ENCODE measurements around the gene FYTTD1.

Gene FYTTD1

DNA sequence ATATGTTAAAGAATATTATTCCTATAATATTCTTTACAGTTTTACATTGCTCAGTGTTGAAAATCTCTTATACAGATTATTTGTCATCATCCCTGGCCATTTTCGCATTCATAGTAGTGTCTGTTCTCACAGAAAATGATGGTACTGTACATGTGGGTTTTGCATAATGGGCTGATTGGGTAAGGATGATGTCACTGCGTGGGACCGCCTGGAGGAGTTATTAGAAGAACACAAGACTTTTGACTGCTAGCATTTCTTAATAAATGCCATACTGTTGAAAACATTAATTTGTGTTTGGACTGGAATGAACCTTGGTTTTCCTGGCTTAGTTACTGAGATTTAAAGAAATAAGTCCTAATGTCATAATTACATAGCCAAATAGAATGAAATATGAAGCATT, 61.7 kb downstream of the FYTTD1 start:
- peak in 1 of 2 experiments; percentile 23 for DNase-seq (ENCODE audit: low read depth in 1 of 2, low spot score in 1 of 2)
- TF ChIP-seq, protein P1, sequence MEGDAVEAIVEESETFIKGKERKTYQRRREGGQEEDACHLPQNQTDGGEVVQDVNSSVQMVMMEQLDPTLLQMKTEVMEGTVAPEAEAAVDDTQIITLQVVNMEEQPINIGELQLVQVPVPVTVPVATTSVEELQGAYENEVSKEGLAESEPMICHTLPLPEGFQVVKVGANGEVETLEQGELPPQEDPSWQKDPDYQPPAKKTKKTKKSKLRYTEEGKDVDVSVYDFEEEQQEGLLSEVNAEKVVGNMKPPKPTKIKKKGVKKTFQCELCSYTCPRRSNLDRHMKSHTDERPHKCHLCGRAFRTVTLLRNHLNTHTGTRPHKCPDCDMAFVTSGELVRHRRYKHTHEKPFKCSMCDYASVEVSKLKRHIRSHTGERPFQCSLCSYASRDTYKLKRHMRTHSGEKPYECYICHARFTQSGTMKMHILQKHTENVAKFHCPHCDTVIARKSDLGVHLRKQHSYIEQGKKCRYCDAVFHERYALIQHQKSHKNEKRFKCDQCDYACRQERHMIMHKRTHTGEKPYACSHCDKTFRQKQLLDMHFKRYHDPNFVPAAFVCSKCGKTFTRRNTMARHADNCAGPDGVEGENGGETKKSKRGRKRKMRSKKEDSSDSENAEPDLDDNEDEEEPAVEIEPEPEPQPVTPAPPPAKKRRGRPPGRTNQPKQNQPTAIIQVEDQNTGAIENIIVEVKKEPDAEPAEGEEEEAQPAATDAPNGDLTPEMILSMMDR (IDR thresholded peaks at IDR 0.05; ENCODE audit: insufficient read depth, low read length) = no peak
- TF ChIP-seq SPI1 (IDR thresholded peaks at IDR 0.05; ENCODE audit: borderline replicate concordance, low read depth) (no peak), GABPA (IDR thresholded peaks at IDR 0.05; ENCODE audit: low read depth) (no peak), POLR2AphosphoS5 (IDR thresholded peaks at IDR 0.05; ENCODE audit: low read depth) (no peak)
- TF ChIP-seq, protein P2, sequence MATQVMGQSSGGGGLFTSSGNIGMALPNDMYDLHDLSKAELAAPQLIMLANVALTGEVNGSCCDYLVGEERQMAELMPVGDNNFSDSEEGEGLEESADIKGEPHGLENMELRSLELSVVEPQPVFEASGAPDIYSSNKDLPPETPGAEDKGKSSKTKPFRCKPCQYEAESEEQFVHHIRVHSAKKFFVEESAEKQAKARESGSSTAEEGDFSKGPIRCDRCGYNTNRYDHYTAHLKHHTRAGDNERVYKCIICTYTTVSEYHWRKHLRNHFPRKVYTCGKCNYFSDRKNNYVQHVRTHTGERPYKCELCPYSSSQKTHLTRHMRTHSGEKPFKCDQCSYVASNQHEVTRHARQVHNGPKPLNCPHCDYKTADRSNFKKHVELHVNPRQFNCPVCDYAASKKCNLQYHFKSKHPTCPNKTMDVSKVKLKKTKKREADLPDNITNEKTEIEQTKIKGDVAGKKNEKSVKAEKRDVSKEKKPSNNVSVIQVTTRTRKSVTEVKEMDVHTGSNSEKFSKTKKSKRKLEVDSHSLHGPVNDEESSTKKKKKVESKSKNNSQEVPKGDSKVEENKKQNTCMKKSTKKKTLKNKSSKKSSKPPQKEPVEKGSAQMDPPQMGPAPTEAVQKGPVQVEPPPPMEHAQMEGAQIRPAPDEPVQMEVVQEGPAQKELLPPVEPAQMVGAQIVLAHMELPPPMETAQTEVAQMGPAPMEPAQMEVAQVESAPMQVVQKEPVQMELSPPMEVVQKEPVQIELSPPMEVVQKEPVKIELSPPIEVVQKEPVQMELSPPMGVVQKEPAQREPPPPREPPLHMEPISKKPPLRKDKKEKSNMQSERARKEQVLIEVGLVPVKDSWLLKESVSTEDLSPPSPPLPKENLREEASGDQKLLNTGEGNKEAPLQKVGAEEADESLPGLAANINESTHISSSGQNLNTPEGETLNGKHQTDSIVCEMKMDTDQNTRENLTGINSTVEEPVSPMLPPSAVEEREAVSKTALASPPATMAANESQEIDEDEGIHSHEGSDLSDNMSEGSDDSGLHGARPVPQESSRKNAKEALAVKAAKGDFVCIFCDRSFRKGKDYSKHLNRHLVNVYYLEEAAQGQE (IDR thresholded peaks at IDR 0.05; ENCODE audit: insufficient replicate concordance, low read depth) = no peak
- H3K4me3 ChIP-seq (replicated peaks; ENCODE audit: insufficient read depth, low read length) = no peak overlapping the region

DNA sequence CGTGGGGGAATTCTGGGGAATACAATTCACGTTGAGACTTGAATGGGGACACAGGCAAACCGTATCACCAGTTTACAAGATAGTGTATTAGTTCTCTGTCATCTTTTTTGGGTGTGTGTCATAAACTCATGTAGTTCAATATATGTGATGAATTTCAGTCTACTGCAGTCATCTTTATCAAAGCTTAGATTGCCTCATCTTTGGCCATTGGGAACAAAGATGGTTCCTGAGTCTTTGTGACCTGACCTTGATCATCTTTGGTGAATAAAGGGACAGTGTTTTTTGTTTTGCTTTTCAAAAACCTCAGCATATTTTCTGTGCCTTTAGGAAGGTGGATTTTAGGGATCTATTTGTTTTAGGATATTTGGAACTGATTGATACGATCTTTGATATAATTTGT, 64.7 kb downstream of the FYTTD1 start:
- H3K27me3 ChIP-seq (ENCODE audit: insufficient read depth, poor library complexity, severe bottlenecking) = no peaks in the 10 kb centered on the region
- no peak overlapping the region for H3K4me3 ChIP-seq (replicated peaks; ENCODE audit: insufficient read depth, low read length)
- TF ChIP-seq, protein P2 (IDR thresholded peaks at IDR 0.05; ENCODE audit: insufficient replicate concordance, low read depth) = no peak
- TF ChIP-seq, protein P1 (IDR thresholded peaks at IDR 0.05; ENCODE audit: insufficient read depth, low read length) = no peak
- TF ChIP-seq GABPA (IDR thresholded peaks at IDR 0.05; ENCODE audit: low read depth) (no peak), SPI1 (IDR thresholded peaks at IDR 0.05; ENCODE audit: borderline replicate concordance, low read depth) (no peak), POLR2AphosphoS5 (IDR thresholded peaks at IDR 0.05; ENCODE audit: low read depth) (no peak)
- no peak for DNase-seq (ENCODE audit: low read depth in 1 of 2, low spot score in 1 of 2)
- no peak overlapping the region for H3K27ac ChIP-seq (replicated peaks)

More for the DNA sequence above, 61.7 kb downstream of the FYTTD1 start:
- H3K27me3 ChIP-seq (ENCODE audit: insufficient read depth, poor library complexity, severe bottlenecking) = no peaks in the 10 kb centered on the region
- H3K27ac ChIP-seq (replicated peaks) = no peak overlapping the region

DNA sequence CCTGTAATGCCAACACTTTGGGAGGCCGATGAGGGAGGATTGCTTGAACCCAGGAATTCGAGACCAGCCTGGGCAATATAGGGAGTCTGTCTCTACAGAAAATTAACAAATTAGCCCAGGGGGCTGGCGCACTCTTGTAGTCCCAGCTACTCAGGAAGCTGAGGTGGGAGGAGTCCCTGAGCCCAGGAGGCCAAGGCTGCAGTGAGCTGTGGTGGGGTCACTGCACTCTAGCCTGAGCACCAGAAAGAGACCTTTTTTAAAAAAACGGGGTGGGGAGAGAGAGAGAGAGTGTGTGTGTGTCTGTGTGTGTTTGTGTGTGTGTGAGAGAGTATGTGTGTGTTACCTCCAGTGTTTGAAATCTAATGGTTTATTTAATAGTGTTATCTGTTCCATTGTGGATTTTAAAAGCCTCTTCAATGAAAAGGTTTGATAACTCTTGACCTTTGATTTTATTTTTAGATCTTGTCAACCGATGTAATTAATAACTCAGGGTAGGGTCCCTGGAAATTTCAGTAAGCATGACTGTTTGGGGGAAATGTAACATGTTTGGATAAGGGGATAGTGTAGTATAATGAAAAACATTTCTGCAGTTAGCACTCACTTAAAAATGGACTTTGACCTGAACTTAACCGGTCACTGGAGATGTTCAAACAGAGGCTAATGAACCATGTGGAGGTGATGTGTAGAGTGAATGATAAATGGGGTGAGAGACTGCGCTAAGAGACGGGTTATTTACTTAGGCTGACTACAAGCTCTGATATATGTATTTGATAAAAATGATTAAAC, 71.1 kb downstream of the FYTTD1 start:
- Histone ChIP-seq H3K27ac (replicated peaks) (no peak overlapping the region), H3K27me3 (ENCODE audit: insufficient read depth, poor library complexity, severe bottlenecking) (no peaks in the 10 kb centered on the region), H3K4me3 (replicated peaks; ENCODE audit: insufficient read depth, low read length) (no peak overlapping the region)
- DNase-seq (ENCODE audit: low read depth in 1 of 2, low spot score in 1 of 2) = no peak
- no peak for TF ChIP-seq POLR2AphosphoS5 (IDR thresholded peaks at IDR 0.05; ENCODE audit: low read depth)
- TF ChIP-seq SPI1 (IDR thresholded peaks at IDR 0.05; ENCODE audit: borderline replicate concordance, low read depth) = no peak
- TF ChIP-seq, protein P2 (IDR thresholded peaks at IDR 0.05; ENCODE audit: insufficient replicate concordance, low read depth) = no peak
- TF ChIP-seq, protein P1 (IDR thresholded peaks at IDR 0.05; ENCODE audit: insufficient read depth, low read length) = no peak
- no peak for TF ChIP-seq GABPA (IDR thresholded peaks at IDR 0.05; ENCODE audit: low read depth)
